B cell (primary cell): ENCODE measurements around the gene TNFSF8. TPM values are rescaled to one million over a fixed set of nuclear protein-coding genes. Genes with fewer than 3 reads are reported as not detected.

ENCODE experiments used
- ATAC-seq: fragments of 200-7000 bp; cut with Tn5 transposase; one replicate; pipeline ENCODE4 v1.10.0; 2021; ENCODE audit warnings: low read depth, mild to moderate bottlenecking, moderate number of reproducible peaks, moderate library complexity
- CTCF ChIA-PET: fragments of 350-600 bp; sonication (Branson Sonifier 250); formaldehyde crosslinking; loops from one replicate; lab custom pipeline; 2021; ENCODE audit warnings: antibody characterized with exemption, inconsistent platforms; lab: Charles Lee
- POLR2A ChIA-PET: fragments of 350-600 bp; sonication (Branson Sonifier 250); formaldehyde crosslinking; loops from one replicate; lab custom pipeline; 2021; ENCODE audit warnings: antibody characterized with exemption; lab: Charles Lee
- DNase-seq: peaks from one replicate; pipeline ENCODE4 v3.0.0; 2013
- H2AFZ ChIP-seq: 2 replicates; pipeline ENCODE4 v1.6.1; 2012; ENCODE audit warnings: mild to moderate bottlenecking, low read depth, low read length; ENCODE audit not compliant: insufficient read depth, poor library complexity, severe bottlenecking
- H3K27ac ChIP-seq, 2 donors: 1 replicate in 1 of 2; 2 replicates in 1 of 2; pipeline ENCODE4 v1.5.1; 2012 to 2013; ENCODE audit warnings: low read length in 2 of 2, mild to moderate bottlenecking in 2 of 2, moderate library complexity in 1 of 2
- H3K27me3 ChIP-seq, 4 experiments: fragments of 200-600 bp in 1 of 4; sonication (generic) in 1 of 4; replicated peaks in 1 of 4; 1 replicate in 2 of 4; 2 replicates in 2 of 4; pipeline versions ENCODE4 v1.6.1 to v1.7.0; 2013 to 2016; ENCODE audit warnings: low read length in 3 of 4, mild to moderate bottlenecking in 2 of 4, mixed read lengths in 1 of 4, moderate library complexity in 1 of 4; ENCODE audit not compliant: insufficient read depth in 4 of 4, control insufficient read depth in 3 of 4; ENCODE audit errors: control extremely low read depth in 1 of 4
- H3K36me3 ChIP-seq, 2 experiments: replicated peaks in 1 of 2; 1 replicate in 1 of 2; 2 replicates in 1 of 2; pipeline versions ENCODE4 v1.6.1 to v1.7.1; 2013; ENCODE audit warnings: low read length in 1 of 2; ENCODE audit not compliant: insufficient read depth in 2 of 2, control insufficient read depth in 1 of 2; ENCODE audit errors: control extremely low read depth in 1 of 2, extremely low read depth in 1 of 2
- H3K4me1 ChIP-seq, 2 donors: fragments of 200-600 bp in 1 of 2; sonication (generic) in 1 of 2; 1 replicate in 1 of 2; 2 replicates in 1 of 2; pipeline versions ENCODE4 v1.5.1 to v1.6.1; 2013 to 2017; ENCODE audit warnings: low read length in 2 of 2; ENCODE audit not compliant: control insufficient read depth in 2 of 2, insufficient read depth in 2 of 2
- H3K4me2 ChIP-seq: replicated peaks from 2 replicates; pipeline ENCODE3; 2012; ENCODE audit warnings: mild to moderate bottlenecking, low read depth, low read length; ENCODE audit not compliant: poor library complexity, severe bottlenecking
- H3K4me3 ChIP-seq, 5 experiments: fragments of 200-600 bp in 1 of 5; sonication (generic) in 1 of 5; 1 replicate in 3 of 5; 2 replicates in 2 of 5; pipeline versions ENCODE4 v1.5.1 to v1.7.0; 2011 to 2016; ENCODE audit warnings: low read length in 4 of 5, mild to moderate bottlenecking in 4 of 5, low read depth in 2 of 5, control low read depth in 1 of 5, moderate library complexity in 1 of 5; ENCODE audit not compliant: insufficient read depth in 1 of 5; ENCODE audit errors: control extremely low read depth in 1 of 5, extremely low read depth in 1 of 5
- H3K79me2 ChIP-seq: fragments of 200-600 bp; sonication (generic); one replicate; pipeline ENCODE4 v1.6.0; 2016; ENCODE audit warnings: low read length; ENCODE audit not compliant: control insufficient read depth, insufficient read depth
- H3K9ac ChIP-seq: fragments of 200-600 bp; sonication (generic); 2 replicates; pipeline ENCODE4 v1.6.1; 2017; ENCODE audit warnings: mild to moderate bottlenecking, low read length, moderate library complexity
- H3K9me3 ChIP-seq, 3 donors: one replicate each; pipeline versions ENCODE4 v1.6.1 to v1.7.1; 2013; ENCODE audit warnings: low read length in 2 of 3; ENCODE audit not compliant: control insufficient read depth in 2 of 3, insufficient read depth in 1 of 3; ENCODE audit errors: control extremely low read depth in 1 of 3
- H4K20me1 ChIP-seq: 2 replicates; pipeline ENCODE4 v1.6.0; 2012; ENCODE audit warnings: mild to moderate bottlenecking, low read length; ENCODE audit not compliant: insufficient read depth, control insufficient read depth, poor library complexity, severe bottlenecking
- H3K27ac Mint-ChIP-seq: one replicate; pipeline ENCODE4 v1.8.0; 2021; ENCODE audit warnings: mixed read lengths
- H3K27me3 Mint-ChIP-seq: one replicate; pipeline ENCODE4 v1.8.0; 2021; ENCODE audit warnings: mixed read lengths
- H3K4me1 Mint-ChIP-seq: one replicate; pipeline ENCODE4 v1.8.0; 2021; ENCODE audit warnings: mixed read lengths
- H3K4me3 Mint-ChIP-seq: one replicate; pipeline ENCODE4 v1.8.0; 2021; ENCODE audit warnings: mixed read lengths
- H3K9me3 Mint-ChIP-seq: one replicate; pipeline ENCODE4 v1.8.0; 2022; ENCODE audit warnings: mixed read lengths; ENCODE audit not compliant: insufficient read depth
- EZH2 ChIP-seq: IDR thresholded peaks from 2 replicates; pipeline ENCODE4 v1.6.1; 2012; ENCODE audit warnings: borderline replicate concordance, low read depth, mild to moderate bottlenecking, moderate library complexity, low read length; ENCODE audit not compliant: insufficient read depth, poor library complexity, severe bottlenecking
- WGBS: methylation state at CpG from one replicate; pipeline ENCODE4 v1.1.5; 2013; ENCODE audit warnings: missing lambda C conversion rate; ENCODE audit not compliant: insufficient coverage; 5-methylcytosine and 5-hydroxymethylcytosine counted together
- intact Hi-C: fragments of 100-400 bp; cut with micrococcal nuclease; formaldehyde crosslinking; loops from one replicate; pipeline ENCODE4 v1.10.0; 2022
- polyA plus RNA-seq: library from polyadenylated mRNA; depleted of rRNA; stranded (reverse); fragments of >200 nt; gene quantifications from 2 replicates; pipeline ENCODE4 v1.2.3, GENCODE V29; 2012
- total RNA-seq, 2 donors: library from RNA; stranded (reverse); fragments of 120-200 nt in 1 of 2; gene quantifications; 1 replicate in 1 of 2; 2 replicates in 1 of 2; pipeline versions ENCODE4 v1.2.3 to v1.2.4, GENCODE V29; 2013 to 2022
- TF ChIP-seq, protein P1 (sequence below): fragments of 200-600 bp; IDR thresholded peaks from one replicate; pipeline ENCODE4 v1.8.0; 2022; ENCODE audit warnings: antibody characterized with exemption, mild to moderate bottlenecking

TNFSF8 gene
- total and polyA plus RNA-seq, 2 donors (not counting 1 experiment from before 2014, with no cell fraction given): 1.6 to 2.6 TPM

DNA sequence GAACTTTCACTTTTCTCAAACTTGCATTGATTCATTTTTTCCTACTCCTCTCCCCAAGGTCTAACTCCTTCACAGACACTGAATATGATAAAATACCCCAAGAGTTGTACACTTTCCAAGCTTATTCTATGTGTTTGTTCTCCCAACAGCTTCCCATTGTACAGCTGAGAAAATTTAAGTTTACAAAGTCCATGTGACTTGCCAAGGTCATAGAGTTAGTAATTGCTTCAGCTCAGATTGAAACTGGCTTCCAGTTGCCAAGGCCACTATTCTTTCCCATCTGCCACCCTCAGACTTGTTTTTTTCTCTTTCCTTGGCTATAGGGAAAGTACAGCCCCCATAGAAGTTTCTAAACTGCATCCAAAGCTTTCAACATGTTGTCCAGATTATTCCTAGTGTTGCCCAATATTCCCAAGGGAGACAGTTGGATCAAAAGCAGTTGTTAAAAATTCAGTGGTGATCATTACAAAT lies 34.8 kb downstream of the TNFSF8 start:
- H4K20me1 ChIP-seq: no peaks in the 10 kb centered on the region
- intact Hi-C loops: no loop called here
- Mint-ChIP-seq H3K4me3 (no peak overlapping the region), H3K27ac (peak overlapping the region; percentile 64), H3K4me1 (peaks cover 44% of the 10 kb centered on the region), H3K27me3 (no peaks in the 10 kb centered on the region), H3K9me3 (peaks cover 9% of the 10 kb centered on the region)
- H3K27ac ChIP-seq: no peak overlapping the region
- no peaks in the 10 kb centered on the region for H3K27me3 ChIP-seq
- H3K9ac ChIP-seq: no peak overlapping the region
- H3K79me2 ChIP-seq: no peaks in the 10 kb centered on the region
- DNase-seq (no peak), ATAC-seq (no peak)
- POLR2A ChIA-PET: no interaction called here
- no peak overlapping the region for H3K4me2 ChIP-seq
- CTCF ChIA-PET: interaction anchor here (1.0 to 1.5 kb wide), 4 partner anchors 9 to 116 kb away, joined by 3 to 5 read pairs (median 3); no protein-coding TSS in a partner anchor
- TF ChIP-seq EZH2: no peak
- TF ChIP-seq, protein P1, sequence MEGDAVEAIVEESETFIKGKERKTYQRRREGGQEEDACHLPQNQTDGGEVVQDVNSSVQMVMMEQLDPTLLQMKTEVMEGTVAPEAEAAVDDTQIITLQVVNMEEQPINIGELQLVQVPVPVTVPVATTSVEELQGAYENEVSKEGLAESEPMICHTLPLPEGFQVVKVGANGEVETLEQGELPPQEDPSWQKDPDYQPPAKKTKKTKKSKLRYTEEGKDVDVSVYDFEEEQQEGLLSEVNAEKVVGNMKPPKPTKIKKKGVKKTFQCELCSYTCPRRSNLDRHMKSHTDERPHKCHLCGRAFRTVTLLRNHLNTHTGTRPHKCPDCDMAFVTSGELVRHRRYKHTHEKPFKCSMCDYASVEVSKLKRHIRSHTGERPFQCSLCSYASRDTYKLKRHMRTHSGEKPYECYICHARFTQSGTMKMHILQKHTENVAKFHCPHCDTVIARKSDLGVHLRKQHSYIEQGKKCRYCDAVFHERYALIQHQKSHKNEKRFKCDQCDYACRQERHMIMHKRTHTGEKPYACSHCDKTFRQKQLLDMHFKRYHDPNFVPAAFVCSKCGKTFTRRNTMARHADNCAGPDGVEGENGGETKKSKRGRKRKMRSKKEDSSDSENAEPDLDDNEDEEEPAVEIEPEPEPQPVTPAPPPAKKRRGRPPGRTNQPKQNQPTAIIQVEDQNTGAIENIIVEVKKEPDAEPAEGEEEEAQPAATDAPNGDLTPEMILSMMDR: no peak
- H3K9me3 ChIP-seq: peaks cover 0 to 3% (median 0%) of the 10 kb centered on the region in 3 donors
- peaks cover 64 to 69% of the 10 kb centered on the region in 2 donors for H3K4me1 ChIP-seq
- H2AFZ ChIP-seq: no peak overlapping the region
- no peaks in the 10 kb centered on the region for H3K36me3 ChIP-seq
- H3K4me3 ChIP-seq: no peak overlapping the region

DNA sequence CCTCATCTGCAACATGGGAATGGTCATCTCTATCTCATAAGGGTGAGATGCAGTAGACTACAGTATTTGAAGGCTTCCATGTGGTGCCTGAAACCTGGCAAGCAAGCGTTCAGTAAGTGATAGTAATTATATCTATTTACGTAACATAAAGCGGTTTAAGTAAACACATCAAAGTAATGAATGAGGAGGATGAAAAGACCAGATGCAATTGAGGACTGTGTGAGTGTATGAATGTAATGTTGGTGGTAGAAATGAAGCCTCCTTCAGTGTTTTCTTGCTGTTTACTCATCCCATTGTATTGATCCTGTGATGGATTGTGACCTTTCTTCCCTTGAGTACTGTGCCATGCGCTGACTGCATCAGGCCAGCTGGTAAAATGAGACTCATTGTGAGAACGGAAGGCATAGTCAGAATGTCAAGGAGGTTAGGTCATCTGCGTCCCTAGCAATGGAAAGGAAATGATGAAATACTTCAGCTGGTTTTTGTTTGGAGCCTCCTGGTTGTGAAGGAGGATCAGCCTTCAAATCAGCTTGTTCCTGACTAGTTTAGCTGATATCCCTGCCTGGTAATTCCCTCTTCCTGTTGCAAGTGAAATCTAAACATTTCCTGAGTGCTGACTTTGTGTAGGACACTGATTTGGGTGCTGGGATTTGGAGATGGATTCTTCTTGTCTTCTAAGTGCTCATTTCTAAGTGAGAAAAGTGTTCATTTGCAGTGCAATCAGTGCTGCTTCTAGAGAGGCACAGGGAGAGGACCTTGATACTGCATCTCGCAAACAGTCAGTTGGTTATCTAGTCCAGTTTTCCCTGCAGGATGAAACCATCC lies 35.6 kb downstream of the TNFSF8 start:
- 85% methylated on average over 7 of the region's 7 CpGs for WGBS
- Histone ChIP-seq H3K4me3 (no peak overlapping the region), H3K27me3 (no peaks in the 10 kb centered on the region), H3K27ac (no peak overlapping the region), H4K20me1 (no peaks in the 10 kb centered on the region), H3K4me2 (peak overlapping the region; percentile 30), H3K36me3 (no peaks in the 10 kb centered on the region), H3K9ac (no peak overlapping the region), H3K79me2 (no peaks in the 10 kb centered on the region), H3K4me1 (peaks cover 65 to 68% of the 10 kb centered on the region in 2 donors), H2AFZ (no peak overlapping the region), H3K9me3 (peaks cover 0 to 3% (median 0%) of the 10 kb centered on the region in 3 donors)
- peaks cover 49% of the 10 kb centered on the region for H3K4me1 Mint-ChIP-seq
- H3K9me3 Mint-ChIP-seq: peaks cover 9% of the 10 kb centered on the region
- H3K4me3 Mint-ChIP-seq: peak overlapping the region; percentile 32
- no peaks in the 10 kb centered on the region for H3K27me3 Mint-ChIP-seq
- TF ChIP-seq, protein P1: no peak
- no peak for TF ChIP-seq EZH2
- no peak for DNase-seq
- CTCF ChIA-PET: interaction anchor here (1.0 to 1.5 kb wide), 3 partner anchors 9 to 16 kb away, joined by 3 to 5 read pairs (median 3); no protein-coding TSS in a partner anchor
- POLR2A ChIA-PET: no interaction called here
- ATAC-seq: no peak
- intact Hi-C loops: loop anchor here (5.0 kb wide), 1 partner anchor 37 kb away; the partner anchor contains the start of gene TNFSF8
- peak overlapping the region; percentile 78 for H3K27ac Mint-ChIP-seq
